Lower leg skin (tissue), 3 donors: ENCODE results near the gene PRDX3.

Source experiments
- CTCF ChIP-seq, 3 donors: fragments of 450-650 bp; IDR thresholded peaks; one replicate each; pipeline ENCODE4 v1.5.1; 2016; ENCODE audit warnings: antibody characterized with exemption in 3 of 3, mild to moderate bottlenecking in 3 of 3, moderate library complexity in 2 of 3
- POLR2A ChIP-seq, 2 donors: fragments of 450-650 bp; IDR thresholded peaks; one replicate each; pipeline ENCODE4 v1.6.1; 2016 to 2017; ENCODE audit warnings: antibody characterized with exemption in 2 of 2, mild to moderate bottlenecking in 1 of 2, moderate library complexity in 1 of 2

GRCh38 chr10:119131512-119132240 lies 46.9 kb downstream of the PRDX3 start:
- no peak for TF ChIP-seq CTCF (IDR thresholded peaks at IDR 0.05)
- no peak for TF ChIP-seq POLR2A (IDR thresholded peaks at IDR 0.05)
